ENCODE measurements around the gene DTWD2. TPM values are rescaled to one million over a fixed set of nuclear protein-coding genes. Genes with fewer than 3 reads are reported as not detected.

Gene DTWD2
- polyA plus RNA-seq, 1 donor from 2014 or later: 3.3 TPM

- Histone ChIP-seq H3K9me3 (ENCODE audit: low read length) (no peaks in the 10 kb centered on the region), H3K27ac (ENCODE audit: low read length) (no peak overlapping the region), H3K36me3 (ENCODE audit: insufficient read depth, low read length) (no peaks in the 10 kb centered on the region), H2AFZ (ENCODE audit: low read depth, low read length) (no peak overlapping the region), H3F3A (ENCODE audit: insufficient read depth, low read length, poor library complexity, severe bottlenecking) (no peaks in the 10 kb centered on the region), H3K27me3 (ENCODE audit: insufficient read depth, low read depth, low read length) (no peaks in the 10 kb centered on the region), H3K4me3 (ENCODE audit: low read length) (no peak overlapping the region), H3K9me2 (ENCODE audit: insufficient read depth, low read length) (no peaks in the 10 kb centered on the region), H3K79me2 (replicated peaks; ENCODE audit: insufficient read depth, low read length) (no peaks in the 10 kb centered on the region), H4K20me1 (ENCODE audit: insufficient read depth) (no peaks in the 10 kb centered on the region), H3K4me2 (ENCODE audit: low read length) (no peak overlapping the region), H3K9ac (ENCODE audit: low read length) (no peak overlapping the region)
- TF ChIP-seq TAF1 (IDR thresholded peaks at IDR 0.05; ENCODE audit: low read depth) (no peak), CTCF (IDR thresholded peaks at IDR 0.05; ENCODE audit: poor library complexity, severe bottlenecking) (no peak), MXI1 (conservative IDR thresholded peaks at IDR 0.05; ENCODE audit: poor library complexity, severe bottlenecking) (no peak), EP300 (conservative IDR thresholded peaks at IDR 0.05; ENCODE audit: poor library complexity, severe bottlenecking) (no peak), REST (IDR thresholded peaks at IDR 0.05; ENCODE audit: borderline replicate concordance) (no peak), POLR2AphosphoS5 (IDR thresholded peaks at IDR 0.05) (no peak), RAD21 (conservative IDR thresholded peaks at IDR 0.05) (no peak)
Measured at GRCh38 chr5:118968925-118969375, 19.4 kb downstream of the DTWD2 start.

- Histone ChIP-seq H3F3A (ENCODE audit: insufficient read depth, low read length, poor library complexity, severe bottlenecking) (no peaks in the 10 kb centered on the region), H2AFZ (ENCODE audit: low read depth, low read length) (no peak overlapping the region), H3K27me3 (ENCODE audit: insufficient read depth, low read depth, low read length) (no peaks in the 10 kb centered on the region), H3K36me3 (ENCODE audit: insufficient read depth, low read length) (no peaks in the 10 kb centered on the region), H4K20me1 (ENCODE audit: insufficient read depth) (no peaks in the 10 kb centered on the region), H3K9me2 (ENCODE audit: insufficient read depth, low read length) (no peaks in the 10 kb centered on the region), H3K27ac (ENCODE audit: low read length) (no peak overlapping the region), H3K9ac (ENCODE audit: low read length) (no peak overlapping the region), H3K4me3 (ENCODE audit: low read length) (no peak overlapping the region), H3K79me2 (replicated peaks; ENCODE audit: insufficient read depth, low read length) (no peaks in the 10 kb centered on the region), H3K4me2 (ENCODE audit: low read length) (no peak overlapping the region), H3K9me3 (ENCODE audit: low read length) (no peaks in the 10 kb centered on the region)
- TF ChIP-seq CTCF (IDR thresholded peaks at IDR 0.05; ENCODE audit: poor library complexity, severe bottlenecking): no peak
- no peak for TF ChIP-seq POLR2AphosphoS5 (IDR thresholded peaks at IDR 0.05)
- TF ChIP-seq EP300 (conservative IDR thresholded peaks at IDR 0.05; ENCODE audit: poor library complexity, severe bottlenecking): no peak
- TF ChIP-seq MXI1 (conservative IDR thresholded peaks at IDR 0.05; ENCODE audit: poor library complexity, severe bottlenecking): no peak
Measured at GRCh38 chr5:118968406-118968911, 19.9 kb downstream of the DTWD2 start.

Data from neural cell (in vitro differentiated cells).